Embryonic facial prominence (tissue), 1 donor: ENCODE measurements around the gene KRT17.
"Not testable (repeated sequence)": the region's sequence is repeated elsewhere in the genome, so short reads cannot be mapped to it uniquely, and the experiment has no call there.

Experiments
- DNase-seq: peaks from one replicate; pipeline ENCODE4 v3.0.0-alpha.2; 2016; ENCODE audit errors: extremely low spot score

KRT17 gene

DNA sequence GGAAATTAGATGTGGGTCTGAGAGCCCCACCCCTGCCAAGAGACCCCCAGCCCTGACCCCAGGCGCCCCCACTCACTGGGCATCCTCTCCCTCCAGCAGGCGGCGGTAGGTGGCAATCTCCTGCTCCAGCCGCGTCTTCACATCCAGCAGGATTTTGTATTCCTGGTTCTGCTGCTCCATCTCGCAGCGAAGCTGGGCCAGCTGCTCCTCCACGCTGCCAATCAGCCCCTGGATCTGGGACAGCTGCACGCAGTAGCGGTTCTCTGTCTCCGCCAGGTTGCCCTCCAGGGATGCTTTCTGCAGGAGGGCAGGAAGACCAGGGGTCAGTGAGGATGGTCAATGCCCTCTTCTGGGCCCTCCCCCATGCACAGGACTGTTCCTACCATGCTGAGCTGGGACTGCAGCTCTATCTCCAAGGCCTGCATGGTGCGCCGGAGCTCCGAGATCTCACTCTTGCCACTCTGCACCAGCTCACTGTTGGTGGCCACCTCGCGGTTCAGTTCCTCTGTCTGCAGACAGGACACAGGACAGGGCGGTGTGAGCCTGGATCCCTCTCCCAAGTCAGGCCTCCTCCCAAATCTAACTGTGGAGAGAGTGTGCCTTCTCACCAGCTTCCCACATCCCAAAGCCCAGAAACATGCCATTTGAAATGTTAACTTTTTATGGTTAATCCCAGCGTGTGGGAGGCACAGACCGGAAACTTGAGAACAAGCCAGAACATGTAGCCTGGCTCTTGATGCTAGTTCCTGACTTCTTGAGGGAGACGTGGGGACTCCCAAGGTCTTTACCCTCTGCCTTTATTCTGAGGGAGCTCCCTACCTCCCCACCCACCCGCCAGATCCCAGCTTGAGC is 3.6 kb downstream of the KRT17 start:
- DNase-seq: no peak

DNA sequence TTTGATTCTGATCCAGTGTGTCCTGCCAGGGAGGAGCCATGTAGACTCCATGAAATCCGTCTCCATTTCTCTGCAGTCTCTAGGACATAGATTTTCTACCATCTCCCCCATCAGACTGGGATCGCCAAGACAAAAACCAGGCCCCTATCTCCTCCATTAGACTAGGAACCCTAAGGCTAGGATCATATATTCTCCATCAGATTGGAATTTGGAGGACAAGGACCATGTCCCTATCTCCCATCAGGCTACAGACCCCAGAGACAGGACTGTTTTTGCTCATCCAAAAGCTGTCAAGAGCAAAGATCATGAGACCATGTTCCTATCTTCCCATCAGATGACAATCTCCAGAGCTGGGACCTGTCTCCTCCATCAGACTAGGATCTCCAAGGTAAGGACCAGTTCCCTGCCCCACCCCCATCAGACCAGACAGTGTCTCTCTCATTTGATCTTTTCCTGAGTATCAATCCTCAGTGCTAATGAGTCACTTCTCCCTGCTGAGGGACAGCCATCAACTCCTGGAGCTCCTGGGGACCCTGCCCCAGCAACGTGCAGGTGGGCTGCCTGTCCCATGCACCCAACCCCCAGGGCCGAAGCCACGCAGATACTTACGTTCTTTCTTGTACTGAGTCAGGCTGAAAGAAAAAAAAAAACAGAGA is 4.3 kb downstream of the KRT17 start:
- not testable (repeated sequence) for DNase-seq

DNA sequence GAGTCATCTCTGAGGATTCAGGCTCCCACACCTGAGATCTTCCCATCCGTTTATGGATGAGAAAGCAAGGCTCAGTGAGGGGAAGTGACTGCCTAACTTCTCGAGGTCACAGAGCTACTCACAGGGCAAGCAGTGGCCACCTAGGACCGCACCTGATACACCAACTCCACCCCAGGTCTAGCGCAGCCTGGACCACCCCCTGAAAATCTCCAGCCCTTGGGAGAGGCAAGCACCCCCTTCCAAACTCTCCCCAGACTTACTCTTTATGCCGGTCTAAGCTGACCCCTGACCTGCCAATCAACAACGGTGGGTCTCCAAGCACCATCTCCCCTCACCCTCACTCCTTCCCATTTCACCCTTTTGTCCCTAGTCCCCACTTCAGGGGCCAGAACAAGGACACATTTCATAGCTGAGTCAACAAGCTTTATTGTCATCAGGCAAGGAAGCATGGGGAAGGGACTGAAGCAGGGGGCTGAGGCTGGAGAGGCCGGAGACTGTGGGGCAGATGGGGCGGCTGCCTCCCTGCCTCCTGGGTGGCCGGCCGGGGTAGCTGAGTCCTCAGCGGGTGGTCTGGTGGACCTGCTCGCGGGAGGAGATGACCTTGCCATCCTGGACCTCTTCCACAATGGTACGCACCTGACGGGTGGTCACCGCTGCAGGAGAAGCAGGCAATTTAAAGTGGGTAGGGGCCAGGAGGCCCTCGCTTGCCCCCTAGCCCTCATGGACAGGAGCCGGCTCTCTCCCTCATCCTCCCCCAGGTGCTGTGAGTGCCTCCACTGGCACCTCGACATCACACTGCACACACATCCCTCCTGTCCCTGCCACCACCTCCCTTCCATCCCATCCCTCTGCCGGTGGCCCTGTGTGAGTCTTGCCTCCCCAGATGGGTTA is 5.1 kb downstream of the KRT17 start:
- no peak for DNase-seq

DNA sequence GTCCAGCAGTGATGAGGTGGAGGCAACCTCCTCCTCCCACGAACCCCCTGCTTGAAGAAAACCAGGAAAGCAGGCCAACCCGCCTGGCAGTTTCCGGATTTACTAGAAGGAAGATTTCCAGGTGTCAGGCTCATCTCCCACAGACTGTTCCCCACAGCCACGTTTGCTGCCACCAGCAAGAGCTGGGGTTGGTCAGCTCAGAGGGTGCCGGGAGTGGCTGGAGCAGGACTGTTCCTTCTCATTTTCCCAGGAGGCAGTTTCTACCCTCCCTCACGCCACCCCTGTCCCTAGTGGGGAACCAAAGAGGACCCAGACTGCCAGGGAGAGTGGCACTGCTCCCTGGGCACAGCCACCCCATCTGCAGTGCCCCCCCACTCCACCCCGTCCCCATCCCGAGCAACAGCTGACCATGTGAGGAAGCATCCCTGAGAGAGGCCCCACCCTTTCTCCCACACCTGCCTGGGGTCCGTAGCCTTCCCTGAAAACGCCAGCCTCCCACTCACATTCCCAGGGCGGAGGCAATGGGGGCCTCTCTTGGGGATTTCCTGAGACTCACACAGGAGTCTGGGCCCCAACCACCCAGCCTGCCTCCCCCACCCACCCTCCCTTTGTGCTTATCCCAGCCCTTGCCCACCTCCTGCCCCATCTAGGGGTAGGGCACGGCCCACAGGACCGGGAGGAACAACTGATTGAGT is 5.9 kb downstream of the KRT17 start:
- DNase-seq: no peak

DNA sequence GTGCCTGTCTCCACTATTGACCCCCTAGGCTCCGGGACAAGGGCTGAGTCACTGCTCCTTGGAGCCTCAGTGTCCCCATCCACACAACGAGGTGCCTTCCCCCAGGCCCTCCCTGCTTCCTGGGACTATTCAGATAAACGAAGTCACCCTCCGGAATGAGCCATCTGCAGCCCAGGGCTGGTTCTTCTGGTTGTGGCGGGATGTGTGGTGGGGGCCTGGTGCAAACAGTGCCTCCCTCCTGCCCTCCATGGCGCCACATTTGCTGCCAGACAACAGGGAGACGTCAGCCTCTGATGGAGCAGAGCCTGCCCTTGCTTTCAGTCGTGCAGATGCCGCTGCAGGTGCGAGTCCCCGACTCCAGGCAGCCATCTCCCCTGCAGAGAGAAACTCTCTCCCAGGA is 6.7 kb downstream of the KRT17 start:
- no peak for DNase-seq

DNA sequence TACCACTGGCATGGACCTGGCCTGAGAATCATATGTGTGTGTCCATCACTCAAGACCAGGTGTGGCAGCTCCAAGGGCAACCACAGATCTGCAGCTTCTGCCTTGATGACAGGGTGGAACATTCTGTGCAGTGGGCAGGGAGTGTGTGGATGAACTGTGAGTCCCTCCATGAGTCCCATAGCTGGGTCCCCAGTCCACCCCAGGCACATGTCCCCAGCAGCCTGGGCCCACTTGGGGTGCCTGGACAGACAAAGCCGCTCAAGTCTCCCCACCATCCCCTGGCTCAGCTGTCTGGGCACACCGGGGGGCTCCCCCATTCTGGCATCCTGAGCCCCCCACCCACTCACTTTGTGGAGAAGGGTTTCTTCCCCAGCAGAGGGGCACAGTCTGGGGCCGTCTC is 7.2 kb downstream of the KRT17 start:
- no peak for DNase-seq

DNA sequence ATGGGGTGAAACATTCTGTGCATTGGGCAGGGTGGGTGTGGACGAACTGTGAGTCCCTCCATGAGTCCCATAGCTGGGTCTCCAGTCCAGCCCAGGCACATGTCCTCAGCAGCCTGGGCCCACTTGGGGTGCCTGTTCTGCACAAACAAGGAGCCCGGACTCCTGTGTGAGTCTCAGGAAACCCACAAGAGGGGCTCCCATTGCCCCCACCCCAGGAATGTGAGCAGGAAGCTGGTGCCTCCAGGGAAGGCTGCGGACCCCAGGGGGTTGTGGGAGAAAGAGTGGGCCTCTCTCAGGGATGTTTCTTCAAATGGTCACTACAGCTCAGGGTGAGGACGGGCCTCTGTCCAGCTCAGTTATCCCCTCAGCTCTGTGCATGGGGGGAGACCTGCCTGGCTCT is 7.9 kb downstream of the KRT17 start:
- not testable (repeated sequence) for DNase-seq

DNA sequence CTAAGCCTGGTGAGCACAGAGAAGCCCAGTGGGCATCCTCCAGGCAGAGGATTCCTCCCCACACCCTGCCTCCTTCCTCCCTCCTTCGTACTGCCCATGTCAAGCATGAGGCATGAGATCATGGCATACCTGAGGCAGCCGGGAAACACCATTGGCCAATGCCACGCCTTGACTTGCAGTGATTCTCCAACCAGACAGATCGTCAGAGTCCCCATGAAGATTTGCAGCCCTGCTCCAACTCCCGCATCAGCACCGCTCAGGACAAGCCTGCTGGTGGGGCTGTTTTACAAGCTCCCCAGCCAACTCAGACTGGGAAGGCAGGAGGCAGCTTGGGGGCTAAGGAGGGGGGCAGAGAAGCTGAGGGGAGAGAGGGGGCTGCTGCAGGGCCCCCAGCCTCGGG is 8.9 kb downstream of the KRT17 start:
- no peak for DNase-seq

DNA sequence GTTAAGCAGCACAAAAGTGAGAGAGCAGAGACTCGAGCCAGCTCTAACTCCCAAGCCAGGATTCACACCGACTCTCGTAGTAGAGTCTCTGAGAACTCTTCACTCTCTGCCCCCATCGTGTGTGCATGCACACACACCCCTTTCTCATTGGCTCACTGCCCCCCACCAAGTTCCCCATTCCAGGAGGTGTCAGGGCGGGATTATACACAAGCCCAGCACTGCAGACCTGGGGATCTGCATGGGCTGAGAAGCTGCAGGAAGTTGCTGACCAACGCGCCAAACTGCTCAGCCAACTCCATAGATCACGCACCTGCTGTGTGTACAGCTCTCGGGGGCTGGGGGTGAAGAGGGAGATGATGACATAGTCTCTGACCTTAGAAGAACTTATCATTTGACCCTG is 9.6 kb downstream of the KRT17 start:
- DNase-seq: not testable (repeated sequence)

DNA sequence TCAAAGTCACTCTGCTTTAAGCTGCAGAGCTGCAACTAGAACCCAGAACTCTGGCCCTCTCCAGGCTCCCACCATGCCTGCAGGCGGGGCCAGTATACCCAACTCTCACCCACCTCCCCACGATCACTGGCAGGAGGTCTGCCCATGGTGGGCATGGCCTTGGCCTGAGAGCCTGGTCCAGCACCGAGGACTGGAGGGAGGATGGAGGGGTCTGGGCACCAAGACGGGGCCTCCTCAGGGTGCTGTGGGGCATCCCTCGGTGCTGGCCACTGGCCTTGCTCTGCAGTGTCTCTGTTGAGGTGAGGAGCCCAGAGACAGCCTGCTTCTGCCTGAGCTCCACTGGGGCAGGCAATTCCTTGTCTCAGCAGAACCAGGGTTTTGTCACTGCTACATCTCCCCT is 10.3 kb downstream of the KRT17 start:
- DNase-seq: no peak

DNA sequence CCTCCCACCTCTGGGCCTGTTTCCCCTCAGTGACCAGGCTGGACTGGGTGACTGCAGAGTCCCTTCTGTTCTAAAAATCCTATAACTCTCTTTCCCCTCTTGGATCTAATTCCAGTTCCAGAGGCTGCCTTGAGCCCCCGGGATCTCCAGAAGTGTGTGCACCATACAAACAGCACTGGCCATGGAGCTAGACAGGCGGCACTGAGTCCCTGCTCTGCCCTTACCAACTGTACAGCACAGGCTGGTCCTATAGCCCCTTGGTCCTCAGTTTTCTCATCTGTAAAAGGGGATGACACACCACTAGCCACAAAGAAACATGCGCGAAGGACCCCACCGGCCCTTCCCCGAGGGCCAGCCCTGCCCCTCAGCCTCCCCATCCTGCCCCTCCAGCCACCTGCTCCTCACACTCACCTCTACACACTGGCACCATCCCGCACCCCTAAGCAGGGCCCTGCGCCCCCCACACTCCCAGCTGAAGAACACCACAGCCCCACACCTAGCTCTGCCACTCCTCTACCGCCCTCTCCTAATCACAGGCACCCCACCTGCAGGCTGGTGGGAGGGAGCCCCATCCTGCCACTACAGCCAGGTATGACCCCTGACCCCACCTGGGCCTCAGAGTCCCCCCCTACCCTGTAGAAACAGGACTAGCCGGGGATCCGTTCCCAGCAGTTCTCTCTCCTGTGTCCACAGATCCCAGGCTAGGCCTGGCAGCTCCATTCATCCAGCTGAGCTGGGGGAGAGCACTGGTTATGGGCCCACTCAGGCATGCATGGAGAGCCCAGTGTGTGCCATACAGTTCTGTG is 10.9 kb downstream of the KRT17 start:
- DNase-seq: no peak

DNA sequence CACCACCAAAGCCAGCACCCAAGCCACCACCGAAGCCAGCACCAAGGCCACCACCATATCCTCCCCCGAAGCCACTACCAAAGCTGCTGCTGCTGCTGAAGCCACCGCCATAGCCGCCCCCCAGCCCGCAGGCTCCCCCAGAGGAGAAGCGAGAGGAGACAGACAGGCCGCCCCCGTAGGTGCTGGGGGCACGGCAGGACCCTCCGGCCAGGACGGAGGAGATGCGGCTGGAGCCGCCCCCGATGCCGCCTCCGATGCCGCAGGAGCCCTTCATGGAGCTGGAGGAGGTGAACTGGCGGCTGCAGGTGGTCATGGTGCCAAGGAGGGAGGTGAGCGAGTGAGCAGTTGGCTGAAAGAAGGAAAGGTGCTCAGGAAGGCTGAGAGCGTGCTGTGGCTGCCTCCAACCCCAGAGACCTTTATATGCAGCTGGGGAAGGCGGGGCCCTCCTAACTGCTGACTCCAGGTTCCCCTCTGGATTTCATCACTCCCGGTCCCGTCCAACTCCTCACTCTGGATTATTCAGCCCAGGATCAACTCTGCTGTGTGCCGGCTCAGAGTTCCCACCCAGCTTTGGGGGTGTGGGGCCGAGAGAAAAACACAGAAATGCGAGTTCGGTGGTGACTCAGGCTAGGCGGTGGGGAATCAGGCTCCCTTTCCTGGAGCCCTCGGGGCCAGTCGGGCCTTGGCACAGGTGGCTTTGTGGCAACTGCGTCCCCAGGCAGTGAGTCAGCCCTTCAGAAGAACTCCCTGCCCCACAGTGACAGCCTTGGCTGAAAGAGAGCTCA is 11.8 kb downstream of the KRT17 start, which contains the start of gene KRT16:
Gene KRT16 (minus strand): TSS at position 392 of the 785 bp plus-strand sequence. CDS start 79 bp downstream, at position 313.
- DNase-seq: not testable (repeated sequence)

DNA sequence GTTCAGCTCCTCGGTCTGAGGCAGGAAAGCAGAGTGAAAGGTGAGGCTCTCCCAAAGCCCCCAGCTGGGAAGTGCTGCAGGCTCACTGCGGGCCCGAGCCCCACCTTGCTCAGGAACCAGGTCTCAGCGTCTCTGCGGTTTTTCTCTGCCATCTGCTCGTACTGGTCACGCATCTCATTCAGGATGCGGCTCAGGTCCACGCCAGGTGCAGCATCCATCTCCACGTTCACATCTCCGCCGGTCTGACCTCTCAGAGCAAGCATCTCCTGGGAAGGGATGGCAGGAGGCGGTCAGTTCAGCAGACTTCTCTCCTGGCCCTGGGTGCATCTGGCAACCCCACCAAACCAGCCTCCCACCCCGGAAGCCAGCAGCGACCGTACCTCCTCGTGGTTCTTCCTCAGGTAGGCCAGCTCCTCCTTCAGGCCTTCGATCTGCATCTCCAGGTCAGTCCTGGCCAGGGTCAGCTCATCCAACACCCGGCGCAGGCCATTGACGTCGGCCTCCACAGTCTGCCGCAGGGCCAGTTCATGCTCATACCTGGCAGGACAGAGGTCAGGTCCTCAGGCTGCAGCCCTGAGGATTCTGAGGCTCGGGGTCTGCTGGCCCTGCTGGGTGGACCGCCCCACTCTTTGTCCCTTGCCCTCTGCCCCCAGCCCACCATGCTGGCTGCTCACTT is 13.3 kb downstream of the KRT17 start:
- no peak for DNase-seq

DNA sequence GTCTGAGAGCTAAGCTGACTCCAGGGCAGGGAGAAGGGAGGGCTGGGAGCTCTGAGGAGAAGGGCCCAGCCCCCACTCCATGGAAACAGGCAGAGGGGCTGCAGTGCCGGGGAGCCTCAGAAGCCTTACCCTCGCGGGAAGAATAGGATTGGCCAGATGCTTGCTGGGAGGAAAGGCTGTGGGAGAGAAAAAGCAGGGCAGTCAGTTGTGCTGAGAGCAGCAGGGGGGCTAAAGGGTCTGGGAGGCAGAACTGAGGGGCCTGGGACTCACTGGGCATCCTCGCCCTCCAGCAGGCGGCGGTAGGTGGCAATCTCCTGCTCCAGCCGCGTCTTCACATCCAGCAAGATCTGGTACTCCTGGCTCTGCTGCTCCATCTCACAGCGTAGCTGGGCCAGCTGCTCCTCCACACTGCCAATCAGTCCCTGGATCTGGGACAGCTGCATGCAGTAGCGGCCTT is 14.3 kb downstream of the KRT17 start:
- DNase-seq: not testable (repeated sequence)

DNA sequence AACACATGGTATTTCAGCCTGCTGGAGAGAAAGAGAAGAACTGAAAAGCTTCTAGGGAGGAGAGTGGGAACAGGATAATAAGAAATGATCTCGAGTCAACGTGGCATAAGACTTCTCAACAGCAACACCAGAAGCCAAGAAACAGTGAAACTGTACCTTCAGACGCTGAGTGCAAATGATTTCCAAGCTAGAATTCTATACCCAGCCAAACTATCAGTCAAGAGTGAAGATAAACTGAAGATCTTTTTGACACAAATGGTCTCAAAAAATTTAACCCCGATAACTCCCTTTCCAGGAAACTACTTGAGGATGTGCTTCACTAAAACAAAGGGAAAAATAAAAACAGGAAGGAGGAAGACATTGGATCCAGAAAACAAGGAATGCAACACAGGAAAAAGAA is 17.4 kb downstream of the KRT17 start:
- DNase-seq: not testable (repeated sequence)

DNA sequence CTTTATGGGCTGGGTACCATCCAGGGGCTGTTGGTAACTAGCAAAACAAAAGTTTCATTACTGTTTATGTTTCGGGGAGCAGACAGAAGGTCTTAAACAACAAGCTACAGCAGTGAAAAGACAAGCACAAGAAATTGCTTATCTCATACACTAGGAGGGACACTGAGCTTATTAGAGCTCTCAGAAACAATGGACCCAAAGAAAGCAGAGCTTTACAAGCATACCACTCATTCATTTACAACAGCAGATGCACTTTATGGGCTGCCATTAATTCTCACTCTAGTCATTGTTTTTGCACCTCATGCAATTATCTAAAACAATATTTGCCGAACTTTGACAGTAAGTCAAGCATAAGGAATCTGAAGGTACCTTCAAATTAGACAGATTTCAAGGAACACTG is 21.9 kb downstream of the KRT17 start:
- no peak for DNase-seq

DNA sequence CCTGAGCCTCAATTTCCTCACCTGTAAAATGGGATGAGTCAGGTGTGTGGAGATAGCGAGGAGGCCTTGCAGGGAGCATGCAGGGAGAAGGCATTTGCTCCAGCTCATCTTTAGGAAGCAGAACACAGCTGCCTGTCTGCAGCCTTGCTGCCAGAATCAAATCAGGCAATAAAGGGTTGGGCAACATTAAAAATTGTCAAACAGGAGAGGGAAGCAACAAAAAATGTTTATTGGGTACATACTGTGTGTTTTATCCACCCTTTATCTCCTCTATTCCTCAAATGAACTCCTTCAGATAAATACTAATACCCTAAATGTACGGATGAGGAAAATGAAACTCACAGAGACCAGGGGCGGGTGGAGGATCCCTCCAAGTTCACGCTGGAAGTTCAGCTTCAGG is 24.1 kb downstream of the KRT17 start:
- DNase-seq: no peak

DNA sequence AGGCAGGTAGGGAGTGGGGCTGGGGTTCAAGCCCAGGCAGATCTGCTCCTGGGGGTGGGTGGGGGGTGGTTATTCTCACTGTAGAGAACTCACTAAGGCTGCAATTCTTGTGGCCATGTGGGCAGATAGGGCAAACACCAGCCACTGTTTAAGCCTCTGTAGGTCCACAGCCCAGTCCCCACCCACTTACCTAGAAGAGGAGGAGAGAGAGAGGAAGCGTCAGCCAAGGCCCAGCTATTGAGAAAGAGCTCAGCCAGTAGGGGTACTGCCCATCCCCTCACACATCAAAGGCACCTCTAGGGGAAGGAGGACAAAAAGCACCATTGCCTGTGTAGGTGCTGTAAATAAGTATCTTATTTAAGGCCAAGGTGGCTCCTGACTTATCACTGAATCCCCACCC is 24.7 kb downstream of the KRT17 start:
- DNase-seq: no peak

DNA sequence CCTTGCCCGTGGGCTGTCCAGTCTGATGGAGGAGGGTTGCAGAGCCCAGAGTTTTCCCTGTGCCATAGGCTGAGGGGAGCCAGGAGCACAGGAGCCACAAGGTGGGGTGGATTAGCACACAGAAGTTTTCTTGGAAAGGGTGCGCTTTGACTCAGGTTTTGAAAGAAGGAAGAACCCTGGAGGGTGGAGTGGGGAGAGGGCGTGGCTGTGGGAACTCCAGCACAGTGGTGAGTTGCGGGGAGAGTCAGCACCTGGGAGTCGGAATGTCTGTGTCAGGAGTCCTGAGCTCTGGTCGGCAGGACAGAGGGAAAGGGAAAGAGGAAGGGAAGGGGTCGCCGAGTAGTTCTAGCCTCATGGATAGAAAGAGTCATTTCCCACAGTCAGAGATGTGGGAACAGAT is 28.8 kb downstream of the KRT17 start:
- no peak for DNase-seq
